ENCODE results near the gene TMBIM6. TPM values are rescaled to one million over a fixed set of nuclear protein-coding genes. Genes with fewer than 3 reads are reported as not detected.

TMBIM6 gene
- total RNA-seq, 3 donors from 2014 or later = 364 to 620 (median 409) TPM

DNA sequence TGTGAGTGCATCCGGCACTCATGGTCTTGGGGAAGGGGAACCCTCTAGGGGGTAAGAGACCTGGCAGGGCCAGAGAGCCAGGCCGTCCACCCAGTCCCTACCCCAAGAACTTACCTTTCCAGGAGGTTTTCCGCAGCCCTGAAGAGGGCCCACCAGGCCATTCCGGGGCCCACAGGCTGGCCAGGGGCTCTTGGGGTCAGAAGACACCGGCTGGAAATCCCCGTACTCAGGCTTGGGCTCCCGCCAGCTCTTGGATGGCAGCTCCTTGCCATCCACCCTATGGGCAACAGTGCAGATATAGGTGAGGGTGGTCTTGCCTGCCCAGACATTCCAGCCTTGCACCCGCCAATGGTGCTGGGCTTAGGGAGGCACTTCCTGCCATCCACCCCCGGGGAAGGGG, 52.3 kb downstream of the TMBIM6 start:
- H3K4me3 ChIP-seq = no peak overlapping the region
- no peaks in the 10 kb centered on the region for H3K4me1 ChIP-seq
- TF ChIP-seq POLR2A (IDR thresholded peaks at IDR 0.05) (no peak), POLR2AphosphoS5 (IDR thresholded peaks at IDR 0.05) (no peak)
- peaks cover 5% of the 10 kb centered on the region for H3K36me3 ChIP-seq
- intact Hi-C loops (cut with DNase I; ENCODE audit: low total_unique reads) = no loop called here
- H3K27ac ChIP-seq = no peak overlapping the region
- H3K9me3 ChIP-seq = no peaks in the 10 kb centered on the region
- no peaks in the 10 kb centered on the region for H3K27me3 ChIP-seq
- DNase-seq (ENCODE audit: low spot score in 2 of 2) = no peak

DNA sequence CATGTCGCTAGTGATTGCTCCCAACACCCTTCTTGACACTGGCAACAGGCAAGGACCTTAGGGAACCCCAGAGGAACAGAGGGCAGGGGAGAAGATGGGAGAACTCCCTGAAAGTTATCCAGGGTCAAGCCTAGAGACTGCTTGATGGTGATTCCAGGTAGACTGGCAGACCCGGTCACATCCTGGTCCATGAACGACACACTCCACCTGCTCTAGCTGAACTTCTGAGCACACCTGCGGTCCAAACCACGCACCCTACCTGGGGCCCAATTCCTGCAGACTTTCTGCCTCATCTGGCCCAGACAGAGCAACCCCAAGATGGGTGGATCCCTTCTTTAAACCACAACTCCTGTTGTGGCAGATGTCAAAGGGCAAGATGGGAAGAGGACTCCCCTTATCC, 52.7 kb downstream of the TMBIM6 start:
- no peak for TF ChIP-seq POLR2A (IDR thresholded peaks at IDR 0.05)
- TF ChIP-seq, protein P1, sequence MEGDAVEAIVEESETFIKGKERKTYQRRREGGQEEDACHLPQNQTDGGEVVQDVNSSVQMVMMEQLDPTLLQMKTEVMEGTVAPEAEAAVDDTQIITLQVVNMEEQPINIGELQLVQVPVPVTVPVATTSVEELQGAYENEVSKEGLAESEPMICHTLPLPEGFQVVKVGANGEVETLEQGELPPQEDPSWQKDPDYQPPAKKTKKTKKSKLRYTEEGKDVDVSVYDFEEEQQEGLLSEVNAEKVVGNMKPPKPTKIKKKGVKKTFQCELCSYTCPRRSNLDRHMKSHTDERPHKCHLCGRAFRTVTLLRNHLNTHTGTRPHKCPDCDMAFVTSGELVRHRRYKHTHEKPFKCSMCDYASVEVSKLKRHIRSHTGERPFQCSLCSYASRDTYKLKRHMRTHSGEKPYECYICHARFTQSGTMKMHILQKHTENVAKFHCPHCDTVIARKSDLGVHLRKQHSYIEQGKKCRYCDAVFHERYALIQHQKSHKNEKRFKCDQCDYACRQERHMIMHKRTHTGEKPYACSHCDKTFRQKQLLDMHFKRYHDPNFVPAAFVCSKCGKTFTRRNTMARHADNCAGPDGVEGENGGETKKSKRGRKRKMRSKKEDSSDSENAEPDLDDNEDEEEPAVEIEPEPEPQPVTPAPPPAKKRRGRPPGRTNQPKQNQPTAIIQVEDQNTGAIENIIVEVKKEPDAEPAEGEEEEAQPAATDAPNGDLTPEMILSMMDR (IDR thresholded peaks at IDR 0.05) = no peak
- no peak for TF ChIP-seq POLR2AphosphoS5 (IDR thresholded peaks at IDR 0.05)
- H3K9me3 ChIP-seq = no peaks in the 10 kb centered on the region
- H3K4me1 ChIP-seq = no peaks in the 10 kb centered on the region
- DNase-seq (ENCODE audit: low spot score in 2 of 2) = no peak
- H3K27me3 ChIP-seq = no peaks in the 10 kb centered on the region
- no peak overlapping the region for H3K27ac ChIP-seq
- intact Hi-C loops (cut with DNase I; ENCODE audit: low total_unique reads) = no loop called here
- peaks cover 5% of the 10 kb centered on the region for H3K36me3 ChIP-seq
- H3K4me3 ChIP-seq = no peak overlapping the region

DNA sequence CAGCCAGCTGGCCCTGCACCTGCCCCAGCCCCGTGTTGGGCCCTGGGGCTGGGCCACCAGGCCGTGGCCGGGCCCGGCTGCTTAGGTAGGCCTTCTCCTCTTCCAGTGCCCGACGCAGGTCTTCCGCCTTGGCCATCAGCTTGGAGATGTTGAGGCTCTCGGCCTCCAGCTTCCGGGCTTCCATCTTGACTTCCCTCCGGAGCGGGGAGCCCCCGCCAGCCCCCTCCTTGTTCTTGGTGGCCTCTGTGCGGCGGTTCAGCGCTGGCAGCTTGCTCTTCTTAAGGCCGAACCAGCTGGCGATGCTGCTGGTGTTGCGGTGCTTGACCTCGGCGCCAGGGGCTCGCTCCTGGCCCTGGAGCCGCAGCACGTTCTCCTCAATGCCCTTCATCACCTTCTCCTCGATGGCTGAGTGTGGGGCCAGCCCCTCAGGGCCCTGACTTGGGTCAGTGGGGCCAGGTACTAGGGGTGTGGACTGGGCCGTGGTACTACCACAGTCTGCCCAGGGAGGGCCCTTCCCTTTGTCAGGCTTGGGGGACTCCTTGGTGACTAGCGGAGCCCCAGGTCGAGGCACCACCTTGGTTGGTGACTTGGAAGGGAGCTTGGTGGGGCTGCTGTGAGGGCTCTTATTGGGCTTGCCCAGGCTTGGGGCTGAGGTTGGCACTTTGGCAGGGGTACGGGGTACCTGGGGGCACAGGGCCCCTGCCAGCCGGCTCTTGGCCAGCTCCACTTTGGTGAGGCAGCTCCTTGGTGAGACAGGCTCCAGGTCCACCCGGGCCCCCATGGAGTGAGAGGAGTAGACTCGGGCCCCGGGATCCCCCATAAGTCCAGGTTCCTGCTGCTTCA, 53.7 kb downstream of the TMBIM6 start:
- H3K36me3 ChIP-seq = peaks cover 5% of the 10 kb centered on the region
- intact Hi-C loops (cut with DNase I; ENCODE audit: low total_unique reads) = no loop called here
- DNase-seq (ENCODE audit: low spot score in 2 of 2) = no peak

DNA sequence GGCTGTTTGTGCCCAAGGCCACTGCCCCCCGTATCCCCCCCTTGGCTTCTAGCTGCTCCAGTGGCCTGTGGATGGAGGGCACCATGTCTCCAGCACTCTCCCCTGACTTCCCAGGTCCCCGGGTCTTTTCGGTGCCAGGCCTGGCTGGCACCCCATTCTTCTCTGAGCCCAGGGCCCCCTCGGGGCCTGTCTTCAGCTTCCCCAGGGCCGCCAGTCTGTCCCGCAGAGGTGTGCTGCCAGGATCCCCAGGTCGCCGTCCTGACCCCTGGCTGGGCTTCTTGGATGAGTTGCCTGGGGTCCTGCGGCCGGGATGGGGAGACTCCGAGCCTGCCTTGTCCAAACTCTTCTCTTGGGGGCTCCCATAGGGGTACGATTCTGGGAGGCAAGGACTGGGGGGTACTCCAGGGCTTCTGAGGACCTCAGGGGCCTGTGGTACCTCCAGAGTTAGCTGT, 54.3 kb downstream of the TMBIM6 start:
- intact Hi-C loops (cut with DNase I; ENCODE audit: low total_unique reads) = no loop called here
- Histone ChIP-seq H3K4me1 (no peaks in the 10 kb centered on the region), H3K36me3 (peaks cover 5% of the 10 kb centered on the region), H3K27me3 (no peaks in the 10 kb centered on the region), H3K4me3 (no peak overlapping the region), H3K27ac (no peak overlapping the region), H3K9me3 (no peaks in the 10 kb centered on the region)
- DNase-seq (ENCODE audit: low spot score in 2 of 2) = no peak
- TF ChIP-seq POLR2A (IDR thresholded peaks at IDR 0.05) = no peak
- TF ChIP-seq, protein P1 (IDR thresholded peaks at IDR 0.05) = no peak
- TF ChIP-seq POLR2AphosphoS5 (IDR thresholded peaks at IDR 0.05) = no peak

More for the DNA sequence above, 53.7 kb downstream of the TMBIM6 start:
- H3K27ac ChIP-seq = no peak overlapping the region
- no peaks in the 10 kb centered on the region for H3K9me3 ChIP-seq
- no peak for TF ChIP-seq POLR2AphosphoS5 (IDR thresholded peaks at IDR 0.05)
- TF ChIP-seq, protein P1 (IDR thresholded peaks at IDR 0.05) = no peak
- TF ChIP-seq POLR2A (IDR thresholded peaks at IDR 0.05) = no peak
- H3K4me1 ChIP-seq = no peaks in the 10 kb centered on the region
- H3K4me3 ChIP-seq = no peak overlapping the region
- no peaks in the 10 kb centered on the region for H3K27me3 ChIP-seq

DNA sequence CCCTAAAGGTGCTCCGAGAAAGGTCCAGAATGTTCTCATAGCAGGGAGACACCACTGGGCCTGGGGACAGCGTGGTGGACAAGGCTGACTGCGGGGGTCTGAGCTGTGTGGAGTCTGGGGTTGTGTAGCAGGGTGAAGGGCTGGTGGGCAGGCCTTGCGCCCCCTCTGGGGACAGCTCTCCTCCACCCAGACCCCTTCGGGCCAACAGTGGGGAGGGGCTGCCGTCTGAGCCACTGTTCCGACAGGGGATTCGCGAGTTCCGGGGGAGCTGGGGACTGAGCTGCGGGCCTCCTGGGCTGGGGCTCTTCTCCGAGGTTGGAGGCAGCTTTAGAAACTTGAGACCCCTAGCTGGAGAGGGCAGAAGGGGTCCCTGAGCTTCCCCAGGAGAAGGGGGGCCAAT, 54.8 kb downstream of the TMBIM6 start:
- DNase-seq (ENCODE audit: low spot score in 2 of 2) = no peak
- no peak for TF ChIP-seq POLR2AphosphoS5 (IDR thresholded peaks at IDR 0.05)
- TF ChIP-seq POLR2A (IDR thresholded peaks at IDR 0.05) = no peak
- TF ChIP-seq, protein P1 (IDR thresholded peaks at IDR 0.05) = no peak
- Histone ChIP-seq H3K36me3 (peaks cover 5% of the 10 kb centered on the region), H3K27me3 (no peaks in the 10 kb centered on the region), H3K4me3 (no peak overlapping the region), H3K4me1 (no peaks in the 10 kb centered on the region), H3K9me3 (no peaks in the 10 kb centered on the region), H3K27ac (no peak overlapping the region)
- intact Hi-C loops (cut with DNase I; ENCODE audit: low total_unique reads) = no loop called here
